Tibial artery (tissue), 4 donors: ENCODE measurements around the gene CPSF3.
A peak's percentile ranks its signal among the peaks of the same experiment; 100 is the strongest.

Experiments used
- DNase-seq, 2 donors: peaks; one replicate each; pipeline ENCODE4 v3.0.0-alpha.2; 2019
- H3K27ac ChIP-seq, 2 donors: fragments of 200-600 bp; sonication (generic) in 1 of 2; 1 replicate in 1 of 2; 2 replicates in 1 of 2; pipeline ENCODE4 v1.5.1; 2018 to 2019; ENCODE audit warnings: mild to moderate bottlenecking in 1 of 2
- H3K27me3 ChIP-seq, 2 donors: fragments of 200-600 bp; sonication (generic) in 1 of 2; one replicate each; pipeline versions ENCODE4 v1.5.1 to v1.6.0; 2016 to 2019
- H3K36me3 ChIP-seq, 3 donors: fragments of 200-600 bp; sonication (generic) in 2 of 3; one replicate each; pipeline ENCODE4 v1.5.1; 2016 to 2019; ENCODE audit warnings: mild to moderate bottlenecking in 2 of 3
- H3K4me1 ChIP-seq, 4 donors: fragments of 200-600 bp; sonication (generic) in 2 of 4; 1 replicate in 3 of 4; 2 replicates in 1 of 4; pipeline ENCODE4 v1.5.1; 2016 to 2019
- H3K4me3 ChIP-seq, 2 donors: fragments of 200-600 bp; sonication (generic) in 1 of 2; 1 replicate in 1 of 2; 2 replicates in 1 of 2; pipeline ENCODE4 v1.5.1; 2018 to 2019; ENCODE audit warnings: mild to moderate bottlenecking in 2 of 2
- H3K9me3 ChIP-seq, 3 donors: fragments of 200-600 bp; sonication (generic) in 1 of 3; one replicate each; pipeline ENCODE4 v1.5.1; 2016 to 2019
- CTCF ChIP-seq, 2 experiments: fragments of 200-600 bp in 1 of 2; fragments of 450-650 bp in 1 of 2; IDR thresholded peaks; one replicate each; pipeline ENCODE4 v1.5.1; 2017 to 2019; ENCODE audit warnings: antibody characterized with exemption in 2 of 2, mild to moderate bottlenecking in 1 of 2, moderate library complexity in 1 of 2
- intact Hi-C: fragments of 100-400 bp; cut with DNase I; formaldehyde crosslinking; loops from one replicate; pipeline ENCODE4 v1.15.0; 2023; ENCODE audit warnings: low total_unique reads

Gene CPSF3

GRCh38 chr2:9490789-9491188, 67.3 kb downstream of the CPSF3 start:
- DNase-seq = no peak
- Histone ChIP-seq H3K27ac (no peak overlapping the region), H3K36me3 (peaks cover 81 to 99% (median 89%) of the 10 kb centered on the region in 3 donors), H3K4me1 (no peaks in the 10 kb centered on the region), H3K4me3 (no peak overlapping the region), H3K27me3 (no peaks in the 10 kb centered on the region), H3K9me3 (no peaks in the 10 kb centered on the region)
- no peak for TF ChIP-seq CTCF (IDR thresholded peaks at IDR 0.05)
- intact Hi-C loops = no loop called here

- TF ChIP-seq CTCF (IDR thresholded peaks at IDR 0.05) = no peak
- no peak for DNase-seq
- Histone ChIP-seq H3K27me3 (no peaks in the 10 kb centered on the region), H3K9me3 (no peaks in the 10 kb centered on the region), H3K36me3 (peaks cover 78 to 94% (median 87%) of the 10 kb centered on the region in 3 donors), H3K27ac (no peak overlapping the region), H3K4me1 (peaks cover 0 to 4% (median 3%) of the 10 kb centered on the region in 4 donors), H3K4me3 (no peak overlapping the region)
- intact Hi-C loops = no loop called here
Measured at GRCh38 chr2:9492927-9493326, 69.5 kb downstream of the CPSF3 start.

- no peak for TF ChIP-seq CTCF (IDR thresholded peaks at IDR 0.05)
- no peaks in the 10 kb centered on the region for H3K9me3 ChIP-seq
- peaks cover 0 to 10% (median 7%) of the 10 kb centered on the region in 4 donors for H3K4me1 ChIP-seq
- intact Hi-C loops = no loop called here
- no peak overlapping the region for H3K4me3 ChIP-seq
- no peak overlapping the region for H3K27ac ChIP-seq
- peaks cover 73 to 89% (median 81%) of the 10 kb centered on the region in 3 donors for H3K36me3 ChIP-seq
- H3K27me3 ChIP-seq = no peaks in the 10 kb centered on the region
- DNase-seq = no peak
Measured at GRCh38 chr2:9493478-9493877, 70.0 kb downstream of the CPSF3 start.

- Histone ChIP-seq H3K27me3 (no peaks in the 10 kb centered on the region), H3K36me3 (peaks cover 67 to 83% (median 76%) of the 10 kb centered on the region in 3 donors), H3K27ac (no peak overlapping the region), H3K9me3 (no peaks in the 10 kb centered on the region), H3K4me1 (peaks cover 0 to 16% (median 9%) of the 10 kb centered on the region in 4 donors), H3K4me3 (no peak overlapping the region)
- intact Hi-C loops = no loop called here
- DNase-seq = no peak
- no peak for TF ChIP-seq CTCF (IDR thresholded peaks at IDR 0.05)
Measured at GRCh38 chr2:9494081-9494480, 70.6 kb downstream of the CPSF3 start.

GRCh38 chr2:9497017-9497416, 73.6 kb downstream of the CPSF3 start:
- peaks cover 0 to 28% (median 9%) of the 10 kb centered on the region in 4 donors for H3K4me1 ChIP-seq
- H3K27ac ChIP-seq = no peak overlapping the region
- DNase-seq = no peak
- intact Hi-C loops = no loop called here
- no peak overlapping the region for H3K4me3 ChIP-seq
- no peaks in the 10 kb centered on the region for H3K9me3 ChIP-seq
- H3K36me3 ChIP-seq = peaks cover 46 to 67% (median 63%) of the 10 kb centered on the region in 3 donors
- TF ChIP-seq CTCF (IDR thresholded peaks at IDR 0.05) = no peak
- no peaks in the 10 kb centered on the region for H3K27me3 ChIP-seq

GRCh38 chr2:9498210-9498609, 74.8 kb downstream of the CPSF3 start:
- no peak for DNase-seq
- Histone ChIP-seq H3K27ac (peak overlapping the region; percentile 21 to 38), H3K36me3 (peaks cover 38 to 66% (median 57%) of the 10 kb centered on the region in 3 donors), H3K27me3 (no peaks in the 10 kb centered on the region), H3K4me1 (peaks cover 0 to 28% (median 9%) of the 10 kb centered on the region in 4 donors), H3K4me3 (no peak overlapping the region), H3K9me3 (no peaks in the 10 kb centered on the region)
- TF ChIP-seq CTCF (IDR thresholded peaks at IDR 0.05) = no peak
- intact Hi-C loops = no loop called here
